Measurements from ENCODE around the gene FEV.

DNA sequence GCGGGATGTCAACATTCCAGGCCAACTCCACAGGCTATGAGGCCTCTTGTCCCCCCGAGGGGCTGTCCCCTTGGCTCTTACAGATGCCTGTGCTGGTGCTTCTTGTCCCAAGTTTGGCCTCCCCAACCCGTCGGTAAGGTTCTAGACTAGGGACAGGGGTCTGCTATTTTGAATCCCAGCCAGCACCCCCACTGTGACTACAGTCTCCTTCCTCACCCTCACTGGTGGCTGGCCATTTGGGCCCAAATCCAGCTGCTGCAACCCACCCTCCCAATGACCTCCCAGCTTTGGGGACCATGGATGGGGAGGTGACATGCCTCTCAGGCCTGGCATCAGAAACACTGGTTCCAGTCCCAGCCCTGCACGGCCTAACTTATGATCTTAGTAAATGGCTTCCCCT is 37.6 kb upstream of the FEV start:
- TF ChIP-seq POLR2A (IDR thresholded peaks at IDR 0.05; ENCODE audit: low read depth, low read length) (no peak), POLR2AphosphoS5 (IDR thresholded peaks at IDR 0.05; ENCODE audit: low read depth, low read length) (no peak), PAX5 (IDR thresholded peaks at IDR 0.05; ENCODE audit: insufficient read depth, low read length, severe bottlenecking) (no peak), TAF1 (IDR thresholded peaks at IDR 0.05; ENCODE audit: low read depth, low read length) (no peak)

Measured in GM12891 (cell line).